ENCODE results near the gene FARP2.

Gene FARP2

GRCh38 chr2:241329669-241330615, 26.1 kb upstream of the FARP2 start:
- no peak for TF ChIP-seq CTCF (IDR thresholded peaks at IDR 0.05; ENCODE audit: low read depth, low read length)
- no peak overlapping the region for H3K4me3 ChIP-seq (ENCODE audit: low read depth, low read length)

DNA sequence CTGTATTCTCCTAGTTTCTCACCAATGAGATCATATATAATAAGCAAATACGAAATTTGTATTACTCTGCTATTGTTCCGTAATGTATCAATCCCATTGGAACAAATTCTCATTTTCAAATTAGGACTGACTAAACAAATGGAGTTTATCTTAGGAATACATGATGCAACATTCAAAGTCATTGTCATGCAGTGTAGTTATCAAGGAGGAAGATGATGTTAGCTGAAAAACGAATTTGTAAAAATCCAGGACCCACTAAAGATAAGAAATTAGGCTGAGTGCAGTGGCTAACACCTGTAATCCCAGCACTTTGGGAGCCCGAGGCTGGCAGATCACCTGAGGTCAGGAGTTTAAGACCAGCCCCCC, 25.5 kb upstream of the FARP2 start:
- no peak overlapping the region for H3K4me3 ChIP-seq (ENCODE audit: low read depth, low read length)

GRCh38 chr2:241334813-241335212, 21.3 kb upstream of the FARP2 start:
- TF ChIP-seq CTCF (IDR thresholded peaks at IDR 0.05; ENCODE audit: low read depth, low read length) = no peak
- H3K4me3 ChIP-seq (ENCODE audit: low read depth, low read length) = no peak overlapping the region

More for the DNA sequence above, 25.5 kb upstream of the FARP2 start:
- no peak for TF ChIP-seq CTCF (IDR thresholded peaks at IDR 0.05; ENCODE audit: low read depth, low read length)

- no peak for TF ChIP-seq CTCF (IDR thresholded peaks at IDR 0.05; ENCODE audit: low read depth, low read length)
- no peak overlapping the region for H3K4me3 ChIP-seq (ENCODE audit: low read depth, low read length)
These were observed 16.1 kb upstream of the FARP2 start for GRCh38 chr2:241339839-241340630.

GRCh38 chr2:241340631-241341163, 15.4 kb upstream of the FARP2 start:
- H3K4me3 ChIP-seq (ENCODE audit: low read depth, low read length) = no peak overlapping the region
- no peak for TF ChIP-seq CTCF (IDR thresholded peaks at IDR 0.05; ENCODE audit: low read depth, low read length)

DNA sequence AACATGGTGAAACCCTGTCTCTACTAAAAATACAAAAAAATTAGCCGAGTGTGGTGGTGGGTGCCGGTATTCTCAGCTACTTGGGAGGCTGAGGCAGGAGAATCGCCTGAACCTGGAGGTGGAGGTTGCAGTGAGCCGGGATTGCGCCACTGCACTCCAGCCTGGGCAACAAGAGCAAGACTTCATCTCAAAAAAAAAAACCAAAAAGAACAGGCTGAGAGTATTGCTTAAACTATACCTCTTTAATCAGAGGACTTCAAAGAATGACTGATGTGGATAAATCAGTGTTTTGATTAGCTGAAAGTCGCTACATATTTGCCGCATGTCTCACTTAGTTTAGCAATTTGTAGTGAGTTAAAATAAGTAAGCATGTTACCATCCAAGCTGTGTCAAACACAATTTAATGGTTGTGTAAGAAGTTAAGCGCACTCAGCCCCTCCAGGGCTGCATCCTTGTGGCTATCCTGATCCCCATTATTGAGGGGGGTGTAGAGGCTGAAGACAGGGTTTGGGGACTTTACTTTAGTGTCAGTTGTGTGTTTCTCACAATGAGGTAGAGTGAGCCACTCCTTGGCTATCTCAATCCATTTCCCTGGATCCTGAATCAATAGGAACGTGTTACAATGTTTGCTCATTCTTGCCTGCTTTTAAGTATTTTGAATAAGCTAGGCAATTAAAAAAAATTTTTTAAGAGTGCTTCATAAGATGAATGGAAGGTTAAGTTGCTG, 11.0 kb upstream of the FARP2 start:
- H3K4me3 ChIP-seq (ENCODE audit: low read depth, low read length) = no peak overlapping the region
- TF ChIP-seq CTCF (IDR thresholded peaks at IDR 0.05; ENCODE audit: low read depth, low read length) = no peak

Data from WI38 (cell line).